ENCODE results near the gene SCAMP3.

- TF ChIP-seq EZH2 (IDR thresholded peaks at IDR 0.05; ENCODE audit: insufficient read depth, poor library complexity, severe bottlenecking) (no peak), EZH2phosphoT487 (IDR thresholded peaks at IDR 0.05; ENCODE audit: insufficient read depth, low read depth) (no peak)
Measured at GRCh38 chr1:155251566-155251965, 10.6 kb downstream of the SCAMP3 start.
